Aorta (tissue), 5 donors: ENCODE results near the gene RLN3. TPM values are rescaled to one million over a fixed set of nuclear protein-coding genes. Genes with fewer than 3 reads are reported as not detected.
A peak's percentile ranks its signal among the peaks of the same experiment; 100 is the strongest.

Source experiments
- ATAC-seq: fragments of 200-7000 bp; cut with Tn5 transposase; one replicate; pipeline ENCODE4 v1.9.1; 2022; ENCODE audit warnings: moderate library complexity; ENCODE audit not compliant: low FRiP score
- DNase-seq, 2 donors: peaks; one replicate each; pipeline ENCODE4 v3.0.0-alpha.2; 2020
- H3K27ac ChIP-seq, 2 donors: one replicate each; pipeline ENCODE4 v1.5.1; 2013; ENCODE audit warnings: low read length in 2 of 2, mild to moderate bottlenecking in 2 of 2, moderate library complexity in 2 of 2, control low read depth in 1 of 2, inconsistent platforms in 1 of 2, low read depth in 1 of 2
- H3K27me3 ChIP-seq, 2 donors: one replicate each; pipeline ENCODE4 v1.6.1; 2013; ENCODE audit warnings: control low read depth in 1 of 2, low read length in 1 of 2, mild to moderate bottlenecking in 1 of 2, moderate library complexity in 1 of 2; ENCODE audit not compliant: insufficient read depth in 2 of 2, control insufficient read depth in 1 of 2
- H3K36me3 ChIP-seq, 2 donors: one replicate each; pipeline ENCODE4 v1.6.1; 2013; ENCODE audit warnings: control low read depth in 1 of 2, low read length in 1 of 2, mild to moderate bottlenecking in 1 of 2; ENCODE audit not compliant: insufficient read depth in 2 of 2, control insufficient read depth in 1 of 2
- H3K4me1 ChIP-seq, 2 donors: one replicate each; pipeline ENCODE4 v1.6.1; 2013; ENCODE audit warnings: low read length in 2 of 2, control low read depth in 1 of 2, mild to moderate bottlenecking in 1 of 2, moderate library complexity in 1 of 2; ENCODE audit not compliant: insufficient read depth in 2 of 2, control insufficient read depth in 1 of 2
- H3K4me3 ChIP-seq, 2 donors: one replicate each; pipeline ENCODE4 v1.5.1; 2013; ENCODE audit warnings: low read length in 2 of 2, control low read depth in 1 of 2, mild to moderate bottlenecking in 1 of 2
- H3K9me3 ChIP-seq: one replicate; pipeline ENCODE4 v1.6.1; 2013; ENCODE audit warnings: mild to moderate bottlenecking, low read length; ENCODE audit not compliant: control insufficient read depth
- WGBS, 2 donors: extraction: QIAGEN DNeasy Blood & Tissue Kit; methylation state at CpG; one replicate each; pipeline ENCODE4 v1.1.7; 2013; 5-methylcytosine and 5-hydroxymethylcytosine counted together
- intact Hi-C, 2 donors: fragments of 100-400 bp; cut with DNase I; formaldehyde crosslinking; loops; one replicate each; pipeline versions ENCODE4 v1.14.2 to v1.15.0; 2022
- polyA plus RNA-seq, 2 donors: library from polyadenylated mRNA; stranded (reverse); fragments of 200-250 nt; gene quantifications; one replicate each; pipeline ENCODE4 v1.2.3, GENCODE V29; 2013
- total RNA-seq, 2 donors: library from RNA; stranded (reverse); fragmentation: NEBNext Ultra II Directional; extraction: Animal tissue kit (Norgen Biotek cat#: 25700); gene quantifications; one replicate each; pipeline ENCODE4 v1.2.1, GENCODE V29; 2021
- donor health status: healthy with polysubstance abuse.
- donor health status: Bipolar disorder and iron deficiency.
- donor health status: DM: no; HTN: no; CAD: no.
- donor health status: DM: no; HTN: no; CAD: no.
- donor health status: DM: yes; HTN: yes; CAD: no.

Gene RLN3
- total and polyA plus RNA-seq, 4 donors = not detected

DNA sequence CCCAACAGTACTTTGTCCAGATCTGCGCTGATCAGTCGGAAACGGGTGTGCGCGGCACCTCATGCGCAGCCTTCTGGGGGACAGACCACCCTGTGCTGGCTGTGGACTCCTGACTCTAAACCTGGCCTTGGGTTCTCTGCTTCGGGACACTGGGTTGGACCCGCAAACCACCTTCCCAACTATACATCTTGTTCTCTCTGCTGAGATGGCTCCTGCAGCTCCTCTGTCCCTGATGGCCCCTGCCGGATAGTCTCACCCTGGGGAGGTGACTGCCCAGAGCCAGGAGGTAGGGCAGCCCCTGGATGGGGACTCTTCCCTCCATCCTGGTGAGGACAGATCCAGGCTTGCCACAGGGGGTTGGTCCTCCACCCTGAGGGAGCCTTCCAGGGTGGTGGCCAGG is 45.2 kb upstream of the RLN3 start:
- Histone ChIP-seq H3K4me1 (no peaks in the 10 kb centered on the region), H3K9me3 (no peaks in the 10 kb centered on the region), H3K4me3 (no peak overlapping the region), H3K27ac (no peak overlapping the region), H3K36me3 (peaks cover 0 to 3% of the 10 kb centered on the region in 2 donors), H3K27me3 (no peaks in the 10 kb centered on the region)
- no peak for ATAC-seq
- 97 to 98% methylated on average over 9 of the region's 9 CpGs for WGBS, 2 donors
- intact Hi-C loops = no loop called here
- DNase-seq = no peak

DNA sequence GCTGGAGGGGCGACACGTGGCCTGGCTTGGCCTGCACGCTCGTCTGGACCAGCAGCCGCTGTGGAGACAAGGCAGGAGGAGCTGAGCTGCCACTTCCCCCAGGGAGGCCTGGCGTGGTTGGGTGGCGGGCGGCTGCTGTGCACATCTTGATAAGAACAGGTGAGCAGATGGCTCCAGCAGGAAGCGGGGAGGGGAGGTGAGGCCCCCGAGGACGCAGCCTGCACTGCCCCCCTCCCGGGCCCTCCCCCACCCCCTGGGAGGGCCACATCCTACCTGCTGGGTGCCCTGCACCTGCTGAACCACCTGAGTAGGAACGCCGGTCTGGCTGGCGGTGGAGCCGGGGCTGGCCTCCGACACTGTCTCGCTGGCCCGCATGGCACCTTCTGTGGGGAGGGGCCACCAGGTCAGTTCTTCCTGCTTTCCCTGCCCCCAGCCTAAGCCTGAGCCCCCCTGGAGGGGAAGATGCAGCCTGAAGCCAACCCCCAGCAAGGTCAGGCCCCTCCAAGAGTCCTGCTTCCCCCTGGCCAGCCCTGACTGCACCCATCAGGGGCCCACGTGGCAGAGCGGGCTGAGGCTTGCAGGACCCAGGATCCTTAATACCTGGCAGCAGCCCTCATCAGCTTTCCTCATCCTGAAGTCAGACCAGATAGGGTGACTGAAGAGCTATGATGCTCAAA is 44.6 kb upstream of the RLN3 start:
- DNase-seq (peak in 1 of 2 donors; percentile 73), ATAC-seq (no peak)
- H3K4me3 ChIP-seq = no peak overlapping the region
- peaks cover 0 to 3% of the 10 kb centered on the region in 2 donors for H3K36me3 ChIP-seq
- no peak overlapping the region for H3K27ac ChIP-seq
- no peaks in the 10 kb centered on the region for H3K27me3 ChIP-seq
- H3K9me3 ChIP-seq = no peaks in the 10 kb centered on the region
- H3K4me1 ChIP-seq = no peaks in the 10 kb centered on the region
- intact Hi-C loops = no loop called here
- 87 to 91% methylated on average over 17 to 21 of the region's 21 CpGs for WGBS, 2 donors

DNA sequence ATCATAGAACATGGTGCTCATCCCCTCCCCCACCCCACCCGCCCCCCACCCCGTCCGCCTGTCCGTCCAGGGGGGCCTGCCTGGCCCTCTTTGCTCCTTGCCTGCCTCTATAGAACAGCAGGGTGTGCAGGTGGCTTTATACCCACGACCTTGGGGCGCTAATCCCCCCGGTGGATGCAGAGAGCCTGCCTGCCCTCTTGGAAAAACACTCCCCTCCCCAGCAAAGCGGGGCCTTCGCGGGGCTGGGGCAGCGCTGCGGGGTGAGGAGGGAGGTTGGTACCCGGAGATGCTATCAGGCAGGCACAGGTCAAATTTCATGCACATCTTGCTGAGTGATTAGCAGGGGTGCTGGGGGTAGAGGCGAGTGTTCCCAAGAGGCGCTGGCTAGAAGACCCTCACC is 43.8 kb upstream of the RLN3 start:
- WGBS, 2 donors = 68 to 74% methylated on average over 12 to 15 of the region's 15 CpGs
- H3K27ac ChIP-seq = no peak overlapping the region
- intact Hi-C loops = no loop called here
- no peak overlapping the region for H3K4me3 ChIP-seq
- H3K27me3 ChIP-seq = no peaks in the 10 kb centered on the region
- ATAC-seq (no peak), DNase-seq (no peak)
- peaks cover 0 to 3% of the 10 kb centered on the region in 2 donors for H3K36me3 ChIP-seq
- no peaks in the 10 kb centered on the region for H3K9me3 ChIP-seq
- no peaks in the 10 kb centered on the region for H3K4me1 ChIP-seq

GRCh38 chr19:13984875-13985741 is 42.8 kb upstream of the RLN3 start:
- Histone ChIP-seq H3K9me3 (no peaks in the 10 kb centered on the region), H3K27ac (no peak overlapping the region), H3K4me3 (no peak overlapping the region), H3K4me1 (no peaks in the 10 kb centered on the region), H3K36me3 (peaks cover 0 to 3% of the 10 kb centered on the region in 2 donors), H3K27me3 (no peaks in the 10 kb centered on the region)
- WGBS, 2 donors = 90 to 93% methylated on average over 25 of the region's 25 CpGs
- intact Hi-C loops = no loop called here
- ATAC-seq (no peak), DNase-seq (no peak)

DNA sequence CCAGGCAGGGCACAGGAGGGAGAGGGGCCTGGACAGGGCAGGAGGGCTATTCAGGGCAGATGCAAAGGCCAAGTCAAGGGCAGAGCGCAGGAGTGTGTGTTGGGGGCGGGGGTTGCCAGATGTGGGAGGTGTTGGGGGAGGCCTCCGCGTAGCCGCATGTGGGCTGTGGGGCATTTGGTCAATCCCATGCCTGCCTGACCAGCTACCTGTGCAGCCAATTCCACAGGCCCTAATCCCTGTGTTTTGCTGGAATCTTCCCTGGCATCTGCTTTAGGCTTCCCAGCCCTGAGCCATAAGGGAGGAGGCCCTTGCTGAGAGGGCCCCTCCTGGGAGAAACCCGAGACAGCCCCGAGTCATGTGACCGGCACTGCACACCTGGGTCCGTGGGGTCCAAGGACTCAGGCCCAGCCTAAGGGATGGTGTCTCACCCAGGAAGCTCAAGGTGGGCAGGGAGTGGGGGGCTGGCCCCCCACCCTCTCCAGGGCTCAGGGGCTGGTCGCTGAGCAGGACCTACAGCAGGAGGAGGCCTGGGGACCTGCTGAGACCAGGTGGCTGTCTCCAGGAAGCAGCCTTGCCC is 42.1 kb upstream of the RLN3 start:
- H3K4me1 ChIP-seq = no peaks in the 10 kb centered on the region
- 86 to 89% methylated on average over 10 of the region's 10 CpGs for WGBS, 2 donors
- intact Hi-C loops = no loop called here
- H3K27ac ChIP-seq = no peak overlapping the region
- no peak overlapping the region for H3K4me3 ChIP-seq
- no peak for ATAC-seq
- H3K9me3 ChIP-seq = no peaks in the 10 kb centered on the region
- DNase-seq = no peak
- no peaks in the 10 kb centered on the region for H3K27me3 ChIP-seq
- peaks cover 0 to 3% of the 10 kb centered on the region in 2 donors for H3K36me3 ChIP-seq

GRCh38 chr19:13986348-13986904 is 41.5 kb upstream of the RLN3 start:
- 50 to 52% methylated on average over 18 to 19 of the region's 19 CpGs for whole genome bisulfite sequencing, 2 donors
- ATAC-seq (peak; percentile 75), DNase-seq (peak; percentile 95 to 96)
- no peak overlapping the region for H3K27ac ChIP-seq
- no peak overlapping the region for H3K4me3 ChIP-seq
- no peaks in the 10 kb centered on the region for H3K27me3 ChIP-seq
- no peaks in the 10 kb centered on the region for H3K4me1 ChIP-seq
- no peaks in the 10 kb centered on the region for H3K9me3 ChIP-seq
- intact Hi-C loops = no loop called here
- H3K36me3 ChIP-seq = peaks cover 0 to 3% of the 10 kb centered on the region in 2 donors

GRCh38 chr19:13987101-13987890 is 40.7 kb upstream of the RLN3 start:
- H3K27ac ChIP-seq = no peak overlapping the region
- H3K4me1 ChIP-seq = no peaks in the 10 kb centered on the region
- peaks cover 0 to 3% of the 10 kb centered on the region in 2 donors for H3K36me3 ChIP-seq
- H3K4me3 ChIP-seq = no peak overlapping the region
- no peaks in the 10 kb centered on the region for H3K27me3 ChIP-seq
- peak; percentile 73 to 81 for DNase-seq
- intact Hi-C loops = no loop called here
- ATAC-seq = peak; percentile 29
- no peaks in the 10 kb centered on the region for H3K9me3 ChIP-seq
- 53 to 56% methylated on average over 17 of the region's 17 CpGs for WGBS, 2 donors

GRCh38 chr19:13989487-13989886 is 38.5 kb upstream of the RLN3 start:
- Histone ChIP-seq H3K27ac (no peak overlapping the region), H3K4me3 (no peak overlapping the region), H3K27me3 (no peaks in the 10 kb centered on the region), H3K4me1 (no peaks in the 10 kb centered on the region), H3K9me3 (no peaks in the 10 kb centered on the region), H3K36me3 (no peaks in the 10 kb centered on the region)
- DNase-seq = no peak
- intact Hi-C loops = no loop called here
- no peak for ATAC-seq
- WGBS, 2 donors = 85 to 89% methylated on average over 7 of the region's 7 CpGs
